Embryonic facial prominence (tissue), 1 donor: ENCODE results near the gene GLOD5.

Experiments used
- DNase-seq: peaks from one replicate; pipeline ENCODE4 v3.0.0-alpha.2; 2016; ENCODE audit errors: extremely low spot score

The GLOD5 gene

DNA sequence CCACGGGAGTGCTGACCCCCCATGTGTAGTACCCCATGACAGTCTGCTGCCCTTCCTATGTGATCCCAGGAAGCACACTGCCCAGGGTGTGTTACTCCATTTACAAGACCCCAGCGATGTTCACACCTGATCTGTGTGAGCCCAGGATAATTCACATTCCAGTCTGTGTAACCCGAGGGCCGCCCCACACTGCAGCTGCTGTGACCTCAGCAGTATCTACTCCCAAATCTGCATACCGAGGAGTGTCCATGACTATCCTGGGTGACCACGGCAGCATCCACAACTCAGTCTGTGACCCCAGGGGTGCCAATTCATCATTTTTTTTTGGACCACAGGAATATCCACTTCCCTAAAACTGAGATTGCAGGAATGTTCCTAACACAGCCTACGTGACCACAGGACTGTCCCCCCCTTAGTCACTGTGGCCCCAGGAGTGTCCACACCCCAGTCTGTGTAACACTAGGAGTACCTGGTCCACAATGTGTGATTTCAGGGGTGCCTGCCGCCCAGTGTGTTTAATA lies 7.8 kb upstream of the GLOD5 start:
- DNase-seq: no peak

DNA sequence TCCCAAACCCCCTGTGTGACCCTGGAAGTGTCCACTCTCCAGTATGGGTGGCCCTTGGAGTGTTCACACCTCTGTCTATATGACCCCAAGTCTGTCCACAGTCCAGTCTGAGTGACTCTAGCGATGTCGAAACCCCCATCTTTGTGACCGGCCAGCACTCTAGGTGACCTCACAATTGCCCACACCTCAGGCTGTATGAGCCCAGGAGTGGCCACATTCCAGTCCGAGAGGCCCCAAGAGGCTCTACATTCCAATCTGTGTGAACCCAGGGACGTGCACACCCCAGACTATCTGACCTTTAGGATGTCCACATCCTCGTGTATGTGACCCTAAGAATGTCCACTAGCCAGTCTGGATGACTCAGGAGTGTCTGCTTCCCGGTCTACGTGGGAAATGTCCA lies 7.3 kb upstream of the GLOD5 start:
- DNase-seq: no peak

DNA sequence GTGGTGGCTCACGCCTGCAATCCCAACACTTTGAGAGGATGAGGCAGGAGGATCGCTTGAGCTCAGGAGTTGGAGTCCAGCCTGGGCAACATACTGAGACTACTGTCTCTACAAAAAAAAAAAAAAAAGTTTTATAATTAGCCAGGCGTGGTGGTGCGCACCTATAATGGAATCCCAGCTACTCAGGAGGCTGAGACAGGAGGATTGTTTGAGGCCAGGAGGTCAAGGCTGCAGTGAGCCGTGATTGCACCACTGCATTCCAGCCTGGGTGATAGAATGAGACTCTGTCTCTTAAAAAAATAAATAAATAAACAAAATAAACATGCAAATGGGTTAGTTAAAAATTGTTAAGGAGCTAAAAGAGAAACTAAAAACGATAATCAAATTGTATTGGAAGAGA lies 7.7 kb downstream of the GLOD5 start:
- DNase-seq: no peak

DNA sequence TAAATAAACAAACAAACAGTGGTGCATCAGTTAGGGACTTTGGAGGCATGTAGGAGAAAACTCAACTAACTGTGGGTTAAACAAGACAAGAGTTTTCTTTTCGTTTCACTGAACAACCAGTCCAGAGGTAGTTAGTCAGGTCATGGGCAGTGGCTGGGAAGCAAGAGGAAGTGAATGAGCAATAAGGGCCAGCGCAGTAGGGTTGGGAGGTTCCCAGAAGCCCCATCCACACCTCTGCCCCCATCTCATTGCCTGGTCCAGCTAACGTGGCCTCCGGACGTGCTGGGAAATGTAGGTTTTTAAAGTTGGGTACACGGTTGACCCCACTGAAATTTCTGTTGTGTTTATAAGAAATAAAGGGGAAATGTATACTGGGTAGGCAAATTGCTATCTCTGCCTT lies 8.7 kb downstream of the GLOD5 start:
- no peak for DNase-seq

DNA sequence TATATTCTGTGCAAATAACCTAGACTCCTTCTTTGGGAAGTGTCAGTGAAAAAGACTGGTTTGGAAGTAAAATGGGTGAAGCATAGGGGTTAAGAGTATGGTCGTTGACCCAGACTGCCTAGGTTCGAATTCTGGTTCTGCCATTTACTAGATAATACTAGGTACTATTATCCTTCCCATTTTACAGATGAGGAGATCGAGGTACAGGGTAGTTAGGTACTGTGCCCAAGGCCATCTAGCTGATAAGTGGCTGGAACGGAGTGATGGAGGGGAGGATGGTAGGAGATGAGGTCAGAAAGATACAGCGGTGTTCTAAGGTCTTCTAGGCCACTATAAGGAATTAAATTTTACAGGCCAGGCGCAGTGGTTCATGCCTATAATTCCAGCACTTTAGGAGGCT lies 11.1 kb downstream of the GLOD5 start:
- no peak for DNase-seq

DNA sequence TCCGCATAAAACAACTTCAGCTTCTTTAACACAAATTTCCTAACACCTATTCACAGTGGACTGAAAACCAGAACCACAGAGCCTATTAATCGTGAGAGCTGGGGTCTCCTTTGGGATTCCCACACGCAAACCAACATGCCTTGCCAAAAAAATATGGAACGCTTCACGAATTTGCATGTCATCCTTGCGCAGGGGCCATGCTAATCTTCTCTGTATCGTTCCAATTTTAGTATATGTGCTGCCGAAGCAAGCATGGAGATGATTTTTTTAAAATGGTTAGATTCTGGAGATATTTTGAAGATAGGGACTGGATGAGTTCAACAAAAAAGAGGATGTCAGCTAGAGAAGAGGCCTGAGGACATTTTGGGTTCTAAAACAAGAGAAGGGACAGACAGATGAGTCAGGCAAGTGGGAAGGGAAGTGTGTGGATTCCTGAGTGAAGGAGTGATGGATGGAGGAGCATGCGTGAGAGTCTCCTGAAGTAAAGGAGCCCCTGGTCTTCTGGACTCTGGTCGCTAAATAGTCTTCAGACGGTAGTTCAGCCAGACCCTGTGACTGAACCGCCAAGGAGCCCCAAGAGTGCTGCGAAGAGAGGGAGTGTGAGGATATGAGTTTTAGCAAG lies 15.4 kb downstream of the GLOD5 start:
- no peak for DNase-seq

DNA sequence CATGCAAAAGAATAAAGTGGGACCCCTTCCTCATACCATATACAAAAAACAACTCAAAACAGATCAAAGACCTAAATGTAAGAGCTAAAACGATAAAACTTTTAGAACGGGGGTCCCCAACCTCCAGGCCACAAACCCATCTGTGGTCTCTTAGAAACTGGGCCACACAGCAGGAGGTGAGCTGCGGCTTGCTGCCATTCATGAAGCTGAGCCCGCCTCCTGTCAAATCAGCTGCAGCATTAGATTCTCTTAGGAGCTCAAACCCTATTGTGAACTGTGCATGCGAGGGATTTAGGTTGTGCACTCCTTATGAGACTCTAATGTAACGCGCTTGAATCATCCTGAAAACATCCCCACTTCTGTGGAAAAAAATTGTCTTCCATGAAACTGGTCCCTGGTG lies 17.9 kb downstream of the GLOD5 start:
- no peak for DNase-seq

DNA sequence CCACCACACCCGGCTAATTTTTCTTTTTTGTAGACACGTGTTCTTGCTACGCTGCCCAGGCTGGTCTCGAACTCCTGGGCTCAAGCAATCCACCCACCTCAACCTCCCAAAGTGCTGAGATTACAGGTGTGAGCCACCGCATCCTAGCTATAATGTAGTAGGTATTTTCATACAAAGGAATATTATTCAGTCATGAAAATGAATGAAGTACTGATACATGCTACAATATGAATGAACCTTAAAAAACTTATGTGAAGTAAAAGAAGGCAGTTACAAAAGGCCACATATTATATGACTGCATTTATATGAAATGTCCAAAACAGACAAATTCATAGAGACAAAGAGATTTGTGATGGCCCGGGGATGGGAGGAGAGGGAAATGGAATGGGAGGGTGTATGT lies 20.2 kb downstream of the GLOD5 start:
- no peak for DNase-seq

DNA sequence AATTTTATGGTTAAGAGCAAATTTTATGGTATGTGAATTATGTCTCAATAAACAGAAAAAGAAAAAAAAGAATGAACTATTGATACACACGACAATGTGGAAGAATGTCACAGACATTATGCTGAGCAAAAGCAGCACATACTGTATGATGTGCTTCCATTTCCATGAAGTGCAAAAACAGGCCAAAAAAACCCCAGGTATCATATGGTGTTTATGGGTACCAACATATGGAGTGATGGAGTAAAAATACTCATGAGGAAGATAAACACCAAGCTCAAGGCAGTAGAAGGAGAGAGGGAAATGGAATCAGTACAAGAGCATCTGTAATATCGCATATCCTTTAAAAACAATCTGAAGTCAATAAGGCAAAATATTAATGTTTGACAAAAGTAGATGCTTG lies 20.7 kb downstream of the GLOD5 start:
- DNase-seq: no peak

DNA sequence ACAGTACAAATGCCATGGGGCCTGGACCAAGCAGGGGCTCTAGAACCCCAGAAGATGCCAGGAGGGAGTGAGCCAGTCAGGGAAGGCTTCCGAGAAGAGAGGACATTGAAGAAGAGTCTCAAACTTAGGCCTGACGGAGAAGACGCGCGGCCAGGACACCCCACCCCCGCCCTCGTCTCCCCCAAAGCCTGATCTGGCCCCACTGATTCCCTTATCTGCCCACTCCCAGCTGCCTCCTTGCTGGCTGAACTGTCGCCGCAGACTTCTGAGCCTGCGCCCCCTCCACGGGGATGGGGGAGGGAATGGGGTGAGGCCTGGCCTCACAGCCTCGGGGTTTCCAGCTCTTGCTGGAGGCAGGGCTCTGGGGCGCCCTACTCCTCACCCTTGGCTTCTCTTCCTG lies 21.2 kb downstream of the GLOD5 start:
- DNase-seq: no peak

DNA sequence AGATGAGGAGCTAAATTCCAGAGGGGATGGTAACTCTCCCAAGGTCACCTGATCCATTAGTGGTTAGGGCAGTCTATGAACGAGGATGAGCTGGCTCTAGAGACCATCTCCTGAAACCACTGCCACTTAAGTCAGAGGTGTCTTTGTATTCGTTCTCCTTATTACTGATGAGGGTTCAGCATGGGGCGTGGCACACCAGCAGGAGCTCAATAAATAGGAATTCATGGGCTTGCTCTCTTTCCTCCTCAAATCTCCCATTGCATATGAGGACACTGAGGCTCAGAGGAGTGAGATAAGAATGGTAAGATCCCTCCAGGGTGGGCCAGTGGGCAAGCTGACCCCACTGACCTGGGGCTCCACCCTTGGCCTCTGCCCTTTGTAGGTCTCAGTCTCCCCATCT lies 23.2 kb downstream of the GLOD5 start:
- DNase-seq: no peak

DNA sequence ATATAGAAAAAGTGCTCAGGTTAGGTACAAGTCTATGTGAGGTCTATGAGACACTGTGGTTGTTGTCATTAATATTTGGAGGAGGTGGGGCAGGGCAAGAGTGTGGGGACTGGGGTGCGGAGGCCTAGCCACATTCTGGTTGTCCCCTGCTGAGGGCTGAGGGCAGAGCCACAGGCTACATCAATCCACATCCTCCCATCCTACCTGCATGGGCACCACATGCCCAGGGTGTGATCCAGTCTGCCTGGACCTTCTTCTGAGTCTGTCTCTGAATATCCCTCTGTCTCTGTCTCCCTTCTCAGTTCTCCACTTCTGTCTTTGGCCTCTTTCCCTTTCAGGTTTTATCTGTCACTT lies 23.6 kb downstream of the GLOD5 start:
- no peak for DNase-seq

DNA sequence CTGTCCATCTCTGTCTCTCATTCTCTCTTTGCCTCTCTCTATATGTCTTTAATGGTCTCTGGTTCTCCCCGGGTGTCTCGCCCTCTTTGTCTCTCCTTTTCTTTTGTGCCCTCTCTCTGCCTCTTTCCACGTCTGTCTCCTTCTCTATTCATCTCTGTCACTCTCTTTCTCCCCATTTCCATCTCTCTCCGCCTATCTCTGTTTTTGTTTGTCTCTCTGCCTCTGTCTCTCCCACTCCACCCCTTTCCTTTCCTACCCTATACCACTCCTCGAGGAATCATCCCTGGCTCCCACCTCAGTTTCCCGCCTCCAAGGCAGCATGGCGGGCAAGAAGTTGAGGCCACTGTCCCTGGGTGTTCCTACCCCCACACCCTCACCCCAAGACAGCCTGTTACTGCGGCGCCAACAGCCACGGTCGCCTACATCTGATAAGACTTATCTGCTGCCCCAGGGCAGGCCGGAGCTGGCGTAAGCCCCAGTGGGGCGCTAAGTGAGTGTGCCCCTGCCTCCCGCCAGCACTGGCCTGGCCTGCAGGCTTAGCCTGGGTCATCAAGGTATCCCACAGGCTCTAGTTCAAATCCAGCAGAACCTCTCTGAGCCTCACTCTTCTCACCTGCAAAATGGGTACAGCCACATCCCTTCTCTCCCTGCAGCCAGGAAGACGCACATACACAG lies 24.1 kb downstream of the GLOD5 start:
- DNase-seq: no peak

DNA sequence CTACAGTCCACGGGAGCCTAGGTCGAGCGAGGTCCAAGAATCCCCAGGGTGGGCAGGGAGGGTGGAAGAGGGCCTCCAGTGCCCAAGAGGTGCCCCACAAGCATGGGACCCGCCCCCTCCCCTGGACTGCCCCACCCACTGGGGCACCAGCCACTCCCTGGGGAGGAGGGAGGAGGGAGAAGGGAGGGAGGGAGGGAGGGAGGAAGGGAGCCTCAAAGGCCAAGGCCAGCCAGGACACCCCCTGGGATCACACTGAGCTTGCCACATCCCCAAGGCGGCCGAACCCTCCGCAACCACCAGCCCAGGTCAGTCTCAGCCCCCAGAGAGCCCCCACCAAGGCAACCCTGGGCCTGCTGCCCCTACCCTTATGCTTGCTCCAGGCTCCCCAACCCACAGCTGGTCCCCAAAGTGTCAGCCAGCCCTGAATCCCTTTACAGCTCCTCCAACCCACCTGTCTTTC lies 24.8 kb downstream of the GLOD5 start, which contains the start of gene GATA1:
TSS of gene GATA1 (plus strand) at position 250 of the 460 bp plus-strand sequence. CDS start 4,520 bp downstream, outside the sequence.
- DNase-seq: no peak

DNA sequence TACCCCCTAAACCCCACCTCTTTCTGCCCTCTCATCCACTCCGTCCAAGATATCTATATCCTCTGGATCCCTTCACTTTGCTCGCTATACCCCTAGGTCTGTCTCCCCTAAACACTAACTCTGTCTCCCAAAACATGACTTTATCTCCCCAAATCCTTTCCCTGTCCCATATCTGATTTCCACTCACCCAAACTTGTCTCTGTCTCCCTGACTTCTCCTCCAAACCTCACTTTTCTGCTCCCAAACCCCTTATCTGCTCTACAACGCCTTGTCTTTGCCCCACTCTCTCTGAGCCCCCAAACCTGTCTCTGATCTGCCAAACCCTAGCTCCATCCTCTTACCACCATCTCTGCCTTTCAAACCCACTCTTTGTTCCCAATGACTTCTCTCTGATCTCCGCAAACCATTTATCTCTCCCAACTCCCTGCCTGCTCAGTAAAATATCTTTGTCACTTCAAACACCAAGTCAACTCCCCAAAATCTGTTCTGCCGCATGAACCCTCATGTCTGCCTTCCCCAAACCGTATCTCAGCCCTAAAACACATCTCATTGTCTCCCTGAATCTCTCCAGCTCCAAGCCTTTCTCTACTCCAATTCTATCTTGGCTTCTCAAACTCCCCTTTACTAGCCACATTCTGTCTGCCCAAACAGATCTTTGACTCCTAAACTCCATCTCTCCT lies 25.4 kb downstream of the GLOD5 start:
- no peak for DNase-seq

DNA sequence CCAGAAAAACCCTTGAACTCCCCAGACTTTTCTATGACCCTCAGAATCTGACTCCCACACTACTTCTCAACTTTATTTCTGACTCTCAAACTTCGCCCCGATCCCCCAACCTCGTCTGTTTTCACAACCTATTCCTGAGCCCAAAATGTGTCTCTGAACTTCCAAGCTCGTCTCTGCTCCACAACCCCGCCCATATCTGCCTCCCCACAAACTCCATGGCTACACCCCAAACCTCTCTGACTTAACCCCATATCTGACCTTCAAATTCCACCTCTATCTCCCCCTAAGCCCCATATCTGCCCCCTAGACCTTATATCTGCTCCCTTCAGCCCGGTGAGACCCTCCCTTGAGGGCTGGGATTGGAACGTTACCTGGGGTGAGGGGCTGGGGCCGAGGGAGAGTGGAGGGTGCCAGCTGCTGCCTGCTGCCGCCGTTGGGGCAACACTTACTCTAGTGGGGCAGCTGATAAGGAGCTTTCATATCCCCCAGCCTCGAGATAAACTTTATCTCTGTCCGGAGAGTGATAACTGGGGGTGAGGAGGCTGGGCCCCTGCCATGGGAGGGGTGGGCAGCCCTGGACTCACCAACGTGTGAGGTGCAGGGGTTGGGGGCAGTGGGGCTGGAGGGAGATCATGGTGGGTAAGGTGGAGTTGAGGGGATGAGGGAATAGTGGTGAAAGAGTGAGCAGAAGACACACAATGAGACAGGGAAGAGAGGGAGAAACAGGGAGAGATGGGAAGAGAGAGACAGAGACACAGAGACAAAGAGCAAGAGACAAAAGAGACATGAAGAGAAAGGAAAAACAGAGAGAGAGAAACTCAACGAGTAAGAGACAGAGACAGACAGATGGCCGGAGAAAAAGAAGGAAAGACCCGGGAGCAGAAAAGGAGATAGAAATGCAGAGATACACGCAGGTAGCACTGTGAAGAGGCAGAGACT lies 26.2 kb downstream of the GLOD5 start:
- DNase-seq: no peak

DNA sequence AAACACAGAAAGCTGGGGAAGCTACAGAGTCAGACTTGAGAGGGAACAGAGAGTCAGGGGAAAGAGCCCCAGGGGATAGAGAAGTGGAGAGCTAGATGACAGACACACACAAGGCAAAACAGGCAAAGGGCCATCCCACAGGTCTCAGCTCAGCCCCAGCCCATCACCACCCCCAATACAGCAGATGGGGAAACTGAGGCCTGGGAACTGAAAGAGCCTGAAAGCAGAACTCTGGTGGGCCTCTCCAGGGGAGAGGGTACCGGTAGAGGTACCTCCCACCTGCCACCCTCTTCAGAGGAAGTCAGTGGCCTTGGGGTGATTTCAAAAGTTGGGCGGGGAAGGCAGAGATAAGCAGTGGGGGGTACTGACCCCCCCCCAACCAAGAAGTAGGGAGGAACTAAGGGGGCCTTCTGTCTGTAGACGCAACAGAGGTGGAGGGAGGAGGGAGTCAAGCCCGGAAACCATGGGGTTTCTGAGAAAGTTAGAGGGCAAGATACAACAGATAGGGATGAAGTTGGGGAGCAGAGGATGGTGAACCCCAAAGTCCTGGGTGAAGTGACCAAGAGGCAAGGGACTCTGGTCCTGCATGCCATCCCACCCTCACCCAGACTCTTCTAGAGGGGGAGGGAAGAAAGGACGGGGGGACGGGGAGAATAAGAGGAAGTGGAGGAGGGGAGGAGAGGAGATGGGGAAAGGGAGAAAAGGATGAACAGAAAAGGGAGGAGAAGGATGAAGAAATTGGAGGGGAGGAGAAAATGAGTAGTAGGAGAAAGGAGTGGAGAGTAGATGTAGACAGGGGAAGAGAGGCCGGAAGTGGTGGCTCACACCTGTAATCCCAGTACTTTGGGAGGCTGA lies 28.0 kb downstream of the GLOD5 start:
- DNase-seq: no peak

DNA sequence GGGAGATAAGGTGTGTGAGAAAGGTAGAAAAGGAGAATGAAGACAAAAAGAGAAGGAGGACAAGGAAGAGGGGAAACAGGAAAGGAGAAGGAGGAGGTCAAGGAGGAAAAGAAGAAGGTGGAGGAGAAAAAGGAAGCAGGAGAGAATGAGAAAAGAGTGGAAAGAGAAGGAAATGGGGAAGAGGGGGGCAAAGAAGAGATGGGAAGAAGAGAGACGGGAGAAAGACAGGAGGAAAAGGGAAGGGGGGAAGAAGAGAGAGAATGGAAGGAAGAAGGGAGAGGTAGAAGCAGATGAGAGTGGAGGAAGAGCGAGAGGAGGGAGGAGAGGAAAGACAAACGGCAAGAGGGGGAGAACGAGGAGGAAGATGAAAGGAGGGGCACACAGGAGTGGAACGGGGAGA lies 28.9 kb downstream of the GLOD5 start:
- no peak for DNase-seq

DNA sequence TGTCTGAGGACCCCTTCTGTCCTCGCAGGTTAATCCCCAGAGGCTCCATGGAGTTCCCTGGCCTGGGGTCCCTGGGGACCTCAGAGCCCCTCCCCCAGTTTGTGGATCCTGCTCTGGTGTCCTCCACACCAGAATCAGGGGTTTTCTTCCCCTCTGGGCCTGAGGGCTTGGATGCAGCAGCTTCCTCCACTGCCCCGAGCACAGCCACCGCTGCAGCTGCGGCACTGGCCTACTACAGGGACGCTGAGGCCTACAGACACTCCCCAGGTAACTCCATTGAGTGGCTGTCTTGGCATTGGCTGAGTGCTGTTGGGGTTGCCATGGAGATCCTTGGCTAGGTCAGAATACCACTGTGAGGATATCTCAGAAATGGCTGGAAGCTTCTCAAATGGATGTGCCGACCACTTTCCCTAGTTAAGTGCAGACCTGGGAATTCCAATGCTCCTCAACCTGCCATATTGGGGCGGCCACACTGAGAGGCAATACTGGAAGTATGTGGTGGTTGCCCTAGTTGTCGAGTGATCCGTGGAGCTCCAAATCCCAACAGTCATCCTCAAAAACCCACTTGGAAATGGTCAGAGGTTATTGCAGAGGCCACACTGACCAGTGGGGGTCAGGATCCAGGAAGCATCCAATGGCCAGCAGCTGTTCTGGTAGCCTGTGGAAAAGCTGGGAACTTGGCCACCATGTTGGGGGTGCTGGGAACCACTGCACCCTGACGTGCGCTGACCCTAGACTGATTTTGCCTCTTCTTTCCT lies 29.7 kb downstream of the GLOD5 start:
- no peak for DNase-seq

DNA sequence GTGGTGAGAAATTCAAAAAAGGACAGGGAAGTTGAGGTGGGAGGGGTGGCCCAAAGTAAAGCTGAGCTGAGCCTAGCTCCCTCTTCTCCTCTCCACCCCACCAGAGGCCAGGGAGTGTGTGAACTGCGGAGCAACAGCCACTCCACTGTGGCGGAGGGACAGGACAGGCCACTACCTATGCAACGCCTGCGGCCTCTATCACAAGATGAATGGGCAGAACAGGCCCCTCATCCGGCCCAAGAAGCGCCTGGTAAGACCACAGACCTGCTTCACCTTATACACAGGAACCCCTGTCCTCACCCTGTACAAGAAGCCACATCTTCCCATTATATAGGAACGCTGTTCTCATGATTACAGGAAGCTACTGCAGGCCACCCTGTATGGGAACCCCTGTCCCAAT lies 30.7 kb downstream of the GLOD5 start:
- DNase-seq: no peak
